Thymus (tissue), 2 donors: ENCODE results near the gene SERTM2. TPM values are rescaled to one million over a fixed set of nuclear protein-coding genes. Genes with fewer than 3 reads are reported as not detected.

ENCODE experiments used
- polyA plus RNA-seq: library from polyadenylated mRNA; stranded (reverse); fragments of 200-250 nt; gene quantifications from one replicate; pipeline ENCODE4 v1.2.3, GENCODE V29; 2013
- total RNA-seq: library from RNA; stranded (reverse); fragments of 120-200 nt; gene quantifications from one replicate; pipeline ENCODE4 v1.2.4, GENCODE V29; 2013
- donor health status: healthy.

SERTM2 gene
- total and polyA plus RNA-seq, 2 donors, result 0.02 to 0.14 TPM

Other genes with a start within 250 kb of the SERTM2 start
- gene CAPN6, start 241.2 kb upstream of the SERTM2 start, total RNA-seq, result 5.1 TPM
- gene CAPN6, start 241.2 kb upstream of the SERTM2 start, polyA plus RNA-seq, result 0.66 TPM
- gene DCX, start 99.5 kb upstream of the SERTM2 start, total RNA-seq, result 0.19 TPM
- 0.11 TPM for gene DCX, start 99.5 kb upstream of the SERTM2 start, polyA plus RNA-seq
- 30.4 TPM for gene ALG13, start 169.5 kb downstream of the SERTM2 start, total RNA-seq
- 54.6 TPM for gene ALG13, start 169.5 kb downstream of the SERTM2 start, polyA plus RNA-seq